IMR-90 (cell line): Measurements from ENCODE around the gene NCDN. TPM values are rescaled to one million over a fixed set of nuclear protein-coding genes. Genes with fewer than 3 reads are reported as not detected.

ENCODE experiments used
- ATAC-seq: fragments of 200-7000 bp; cut with Tn5 transposase; 2 replicates; pipeline ENCODE4 v1.9.1; 2020; ENCODE audit warnings: low read depth, mild to moderate bottlenecking, moderate library complexity
- BruUV-seq: library from RNA; stranded (reverse); fragments of 400-500 nt; replicated peaks from 2 replicates; lab custom pipeline; 2021; lab: Mats Ljungman, UMichigan
- CTCF ChIA-PET: fragments of 300-600 bp; formaldehyde crosslinking; extraction: SDS; loops from one replicate; lab custom pipeline; 2021; ENCODE audit warnings: antibody characterized with exemption; lab: Yijun Ruan, JAX
- POLR2A ChIA-PET: fragments of 300-600 bp; sonication (Branson Sonifier 250); formaldehyde crosslinking; loops from one replicate; lab custom pipeline; 2022; ENCODE audit warnings: antibody characterized with exemption; ENCODE audit not compliant: unreplicated experiment; lab: Charles Lee
- DNase-seq: peaks from one replicate; pipeline ENCODE4 v3.0.0; 2013
- H2AFZ ChIP-seq: replicated peaks from 2 replicates; pipeline ENCODE3; 2013; ENCODE audit warnings: low read length, mild to moderate bottlenecking; ENCODE audit not compliant: poor library complexity
- H2AK5ac ChIP-seq: 2 replicates; pipeline ENCODE4 v1.6.1; 2013; ENCODE audit warnings: low read depth, low read length, inconsistent platforms
- H2AK9ac ChIP-seq: replicated peaks from 2 replicates; pipeline ENCODE3; 2013; ENCODE audit warnings: mild to moderate bottlenecking, low read depth, low read length, moderate library complexity; ENCODE audit not compliant: poor library complexity
- H2BK120ac ChIP-seq: 2 replicates; pipeline ENCODE4 v1.6.1; 2013; ENCODE audit warnings: low read depth, low read length, inconsistent platforms
- H2BK15ac ChIP-seq: 3 replicates; pipeline ENCODE4 v1.6.1; 2013; ENCODE audit warnings: low read depth, low read length, inconsistent platforms
- H2BK20ac ChIP-seq: 2 replicates; pipeline ENCODE4 v1.6.1; 2013; ENCODE audit warnings: low read depth, mild to moderate bottlenecking, inconsistent platforms, low read length, moderate library complexity
- H2BK5ac ChIP-seq: 2 replicates; pipeline ENCODE4 v1.6.1; 2013; ENCODE audit warnings: mild to moderate bottlenecking, low read depth, low read length, inconsistent platforms; ENCODE audit not compliant: poor library complexity, severe bottlenecking
- H3K14ac ChIP-seq: replicated peaks from 2 replicates; pipeline ENCODE4 v1.6.1; 2013; ENCODE audit warnings: low read depth, low read length, inconsistent platforms
- H3K18ac ChIP-seq: 2 replicates; pipeline ENCODE4 v1.6.1; 2013; ENCODE audit warnings: low read depth, low read length, control low read depth
- H3K23ac ChIP-seq: 2 replicates; pipeline ENCODE4 v1.6.1; 2013; ENCODE audit warnings: low read depth, low read length, inconsistent platforms
- H3K27ac ChIP-seq: 2 replicates; pipeline ENCODE4 v1.5.1; 2013; ENCODE audit warnings: mild to moderate bottlenecking, control low read depth, low read length; ENCODE audit not compliant: insufficient read depth
- H3K27me3 ChIP-seq: 2 replicates; pipeline ENCODE4 v1.6.1; 2013; ENCODE audit warnings: low read length; ENCODE audit not compliant: control insufficient read depth, insufficient read depth
- H3K36me3 ChIP-seq: 2 replicates; pipeline ENCODE4 v1.6.1; 2013; ENCODE audit warnings: low read length, mixed read lengths; ENCODE audit not compliant: control insufficient read depth, insufficient read depth
- H3K4ac ChIP-seq: 2 replicates; pipeline ENCODE4 v1.6.1; 2013; ENCODE audit warnings: low read depth, low read length, inconsistent platforms
- H3K4me1 ChIP-seq: 2 replicates; pipeline ENCODE4 v1.6.1; 2013; ENCODE audit warnings: low read length, mixed read lengths; ENCODE audit not compliant: control insufficient read depth, insufficient read depth
- H3K4me2 ChIP-seq: 2 replicates; pipeline ENCODE4 v1.6.1; 2013; ENCODE audit warnings: low read depth, mild to moderate bottlenecking, control low read depth, low read length, moderate library complexity
- H3K4me3 ChIP-seq: 2 replicates; pipeline ENCODE4 v1.5.1; 2013; ENCODE audit warnings: low read depth, mild to moderate bottlenecking, control low read depth, low read length, moderate library complexity; ENCODE audit not compliant: insufficient read depth
- H3K56ac ChIP-seq: 2 replicates; pipeline ENCODE4 v1.6.1; 2013; ENCODE audit warnings: low read length, inconsistent platforms; ENCODE audit not compliant: insufficient read depth; ENCODE audit errors: extremely low read depth
- H3K79me1 ChIP-seq, 2 experiments: 2 replicates each; pipeline ENCODE4 v1.6.1; 2013; ENCODE audit warnings: low read length in 2 of 2, inconsistent platforms in 1 of 2, low read depth in 1 of 2
- H3K9ac ChIP-seq: 2 replicates; pipeline ENCODE4 v1.6.1; 2013; ENCODE audit warnings: low read depth, low read length, control low read depth
- H3K9me1 ChIP-seq: 2 replicates; pipeline ENCODE4 v1.6.1; 2013; ENCODE audit warnings: low read length, inconsistent platforms; ENCODE audit not compliant: insufficient read depth
- H3K9me3 ChIP-seq: 2 replicates; pipeline ENCODE4 v1.6.1; 2013; ENCODE audit warnings: low read length; ENCODE audit not compliant: control insufficient read depth, insufficient read depth
- H4K20me1 ChIP-seq: 2 replicates; pipeline ENCODE4 v1.6.1; 2013; ENCODE audit warnings: low read length, inconsistent platforms; ENCODE audit not compliant: insufficient read depth
- H4K5ac ChIP-seq: 2 replicates; pipeline ENCODE4 v1.6.1; 2013; ENCODE audit warnings: mild to moderate bottlenecking, low read depth, low read length, control low read depth
- H4K8ac ChIP-seq, 2 experiments: 2 replicates each; pipeline ENCODE4 v1.6.1; 2013; ENCODE audit warnings: low read depth in 2 of 2, low read length in 2 of 2, control low read depth in 1 of 2, inconsistent platforms in 1 of 2
- H4K91ac ChIP-seq: 2 replicates; pipeline ENCODE4 v1.6.1; 2013; ENCODE audit warnings: low read depth, low read length, inconsistent platforms; ENCODE audit not compliant: insufficient read depth
- CHD1 ChIP-seq: IDR thresholded peaks from 2 replicates; pipeline ENCODE4 v1.6.1; 2012; ENCODE audit warnings: low read depth, low read length, improper control_type of control experiment
- MAFK ChIP-seq: IDR thresholded peaks from 2 replicates; pipeline ENCODE4 v1.6.1; 2012; ENCODE audit warnings: low read depth, low read length, improper control_type of control experiment
- MAZ ChIP-seq: IDR thresholded peaks from 2 replicates; pipeline ENCODE4 v1.6.1; 2012; ENCODE audit warnings: low read depth, mild to moderate bottlenecking, low read length, improper control_type of control experiment, moderate library complexity, borderline replicate concordance
- NFE2L2 ChIP-seq: fragments of 150-350 bp; IDR thresholded peaks from 2 replicates; pipeline ENCODE4 v1.6.1; 2016; ENCODE audit warnings: low read depth, mild to moderate bottlenecking, low read length
- RAD21 ChIP-seq: IDR thresholded peaks from 2 replicates; pipeline ENCODE4 v1.6.1; 2012; ENCODE audit warnings: low read length, improper control_type of control experiment
- SMC3 ChIP-seq: fragments of 150-350 bp; IDR thresholded peaks from 2 replicates; pipeline ENCODE4 v1.6.1; 2016; ENCODE audit warnings: low read depth, mild to moderate bottlenecking, antibody characterized with exemption, low read length, moderate library complexity
- WGBS, 2 experiments: methylation state at CpG; one replicate each; pipeline versions ENCODE4 v1.1.5 to v1.1.7; 2013; ENCODE audit warnings: missing lambda C conversion rate in 2 of 2; ENCODE audit not compliant: insufficient read length in 1 of 2; ENCODE audit errors: extremely low coverage in 2 of 2; 5-methylcytosine and 5-hydroxymethylcytosine counted together
- dilution Hi-C: fragments of 300-500 bp; cut with HindIII; formaldehyde crosslinking; loops from one replicate; pipeline ENCODE4 v1.14.3; 2018; ENCODE audit warnings: low sequenced_read_pairs; ENCODE audit not compliant: unreplicated experiment
- in situ Hi-C: fragments of 300-500 bp; cut with MboI; formaldehyde crosslinking; loops from 3 replicates; pipeline ENCODE4 v1.14.3; 2019; ENCODE audit warnings: low sequenced_read_pairs, inconsistent platforms, mixed read lengths
- intact Hi-C: fragments of 100-400 bp; cut with micrococcal nuclease; formaldehyde crosslinking; loops from 2 replicates; pipeline ENCODE4 v1.10.0; 2022
- polyA plus RNA-seq, 3 experiments: library from polyadenylated mRNA; depleted of rRNA; stranded (reverse); fragments of >200 nt; gene quantifications; 2 replicates each; pipeline ENCODE4 v1.2.3, GENCODE V29; 2012; ENCODE audit warnings: low replicate concordance in 1 of 3
- total RNA-seq: library from RNA; depleted of rRNA; stranded (reverse); fragments of >200 nt; gene quantifications from 2 replicates; pipeline ENCODE4 v1.2.3, GENCODE V29; 2012
- TF ChIP-seq, protein P1 (sequence below): fragments of 150-350 bp; IDR thresholded peaks from 2 replicates; pipeline ENCODE4 v1.6.1; 2017; ENCODE audit warnings: mild to moderate bottlenecking, antibody characterized with exemption, low read length, low read depth
- TF ChIP-seq, protein P2 (sequence below): conservative IDR thresholded peaks from 2 replicates; pipeline ENCODE4 v1.5.1; 2012; ENCODE audit warnings: mild to moderate bottlenecking, low read depth, low read length, improper control_type of control experiment

NCDN gene
- total and polyA plus RNA-seq, 2 of the 4 experiments (the other 2 are of a cell fraction), result 10.0 to 38.8 TPM

DNA sequence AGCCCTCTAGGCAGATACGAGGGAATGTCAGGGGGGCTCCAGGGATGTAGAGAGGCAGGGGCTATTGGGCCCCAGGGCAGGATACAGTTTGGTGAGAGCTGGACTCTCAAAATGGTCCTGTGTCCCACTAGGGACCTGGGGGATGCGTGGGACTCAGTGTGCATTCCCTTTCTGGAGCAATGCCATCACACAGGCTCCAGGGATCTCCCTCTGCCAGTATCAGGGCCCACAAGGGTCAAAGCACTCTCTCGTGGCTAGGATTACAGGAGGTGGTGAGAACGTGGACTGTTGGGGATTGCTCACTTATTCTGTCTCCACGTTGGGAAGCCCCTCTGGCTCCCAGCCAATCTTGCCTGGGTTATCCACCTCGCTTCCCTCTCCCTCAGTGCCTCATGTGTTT is 26.2 kb upstream of the NCDN start:
- Histone ChIP-seq H2AK9ac (no peak overlapping the region), H2AK5ac (no peak overlapping the region), H2BK20ac (no peak overlapping the region), H3K4me1 (peaks cover 4% of the 10 kb centered on the region; the same call in 1 of the 2 replicates), H3K4me3 (no peak overlapping the region), H2AFZ (no peak overlapping the region), H4K5ac (no peak overlapping the region), H3K4ac (no peak overlapping the region), H2BK15ac (no peak overlapping the region), H4K20me1 (no peaks in the 10 kb centered on the region; the same call in 1 of the 2 replicates), H3K79me1 (peaks cover 20 to 33% of the 10 kb centered on the region in 2 experiments), H2BK120ac (no peak overlapping the region), H3K36me3 (peaks cover 11% of the 10 kb centered on the region; the same call in 1 of the 2 replicates), H3K9me3 (peaks cover 3% of the 10 kb centered on the region; the same call in 1 of the 2 replicates), H3K18ac (no peak overlapping the region), H3K14ac (no peak overlapping the region), H3K9ac (no peak overlapping the region), H3K23ac (no peak overlapping the region), H3K9me1 (no peaks in the 10 kb centered on the region), H4K91ac (no peak overlapping the region), H2BK5ac (no peak overlapping the region), H3K56ac (no peak overlapping the region), H3K27me3 (no peaks in the 10 kb centered on the region), H3K27ac (no peak overlapping the region), H4K8ac (no peak overlapping the region), H3K4me2 (no peak overlapping the region)
- in situ Hi-C loops, result no loop called here
- TF ChIP-seq NFE2L2 (no peak), SMC3 (no peak), MAZ (no peak), RAD21 (no peak), CHD1 (no peak), MAFK (no peak)
- TF ChIP-seq, protein P1, sequence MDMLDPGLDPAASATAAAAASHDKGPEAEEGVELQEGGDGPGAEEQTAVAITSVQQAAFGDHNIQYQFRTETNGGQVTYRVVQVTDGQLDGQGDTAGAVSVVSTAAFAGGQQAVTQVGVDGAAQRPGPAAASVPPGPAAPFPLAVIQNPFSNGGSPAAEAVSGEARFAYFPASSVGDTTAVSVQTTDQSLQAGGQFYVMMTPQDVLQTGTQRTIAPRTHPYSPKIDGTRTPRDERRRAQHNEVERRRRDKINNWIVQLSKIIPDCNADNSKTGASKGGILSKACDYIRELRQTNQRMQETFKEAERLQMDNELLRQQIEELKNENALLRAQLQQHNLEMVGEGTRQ, result no peak
- TF ChIP-seq, protein P2, sequence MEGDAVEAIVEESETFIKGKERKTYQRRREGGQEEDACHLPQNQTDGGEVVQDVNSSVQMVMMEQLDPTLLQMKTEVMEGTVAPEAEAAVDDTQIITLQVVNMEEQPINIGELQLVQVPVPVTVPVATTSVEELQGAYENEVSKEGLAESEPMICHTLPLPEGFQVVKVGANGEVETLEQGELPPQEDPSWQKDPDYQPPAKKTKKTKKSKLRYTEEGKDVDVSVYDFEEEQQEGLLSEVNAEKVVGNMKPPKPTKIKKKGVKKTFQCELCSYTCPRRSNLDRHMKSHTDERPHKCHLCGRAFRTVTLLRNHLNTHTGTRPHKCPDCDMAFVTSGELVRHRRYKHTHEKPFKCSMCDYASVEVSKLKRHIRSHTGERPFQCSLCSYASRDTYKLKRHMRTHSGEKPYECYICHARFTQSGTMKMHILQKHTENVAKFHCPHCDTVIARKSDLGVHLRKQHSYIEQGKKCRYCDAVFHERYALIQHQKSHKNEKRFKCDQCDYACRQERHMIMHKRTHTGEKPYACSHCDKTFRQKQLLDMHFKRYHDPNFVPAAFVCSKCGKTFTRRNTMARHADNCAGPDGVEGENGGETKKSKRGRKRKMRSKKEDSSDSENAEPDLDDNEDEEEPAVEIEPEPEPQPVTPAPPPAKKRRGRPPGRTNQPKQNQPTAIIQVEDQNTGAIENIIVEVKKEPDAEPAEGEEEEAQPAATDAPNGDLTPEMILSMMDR, result no peak
- intact Hi-C loops, result no loop called here
- no peak for ATAC-seq
- dilution Hi-C loops, result no loop called here
- POLR2A ChIA-PET, result no interaction called here
- WGBS, 2 experiments, result 100% methylated on average over 1 of the region's 6 CpGs; no CpG with 5 or more reads in 1 of the 2 experiments
- BruUV-seq, result no TSS peak
- DNase-seq, result no peak
- CTCF ChIA-PET, result interaction anchor here (0.6 kb wide), 1 partner anchor 251 kb away, joined by 3 read pairs; no protein-coding TSS in a partner anchor
